GM12892 (cell line): ENCODE results near the gene SLC52A3.
"Not testable (repeated sequence)": the region's sequence is repeated elsewhere in the genome, so short reads cannot be mapped to it uniquely, and the experiment has no call there.

Experiments used
- DNase-seq: peaks from one replicate; pipeline ENCODE4 v3.0.0; 2011; ENCODE audit not compliant: insufficient read length
- FAIRE-seq: peaks from 2 replicates; lab custom pipeline; 2011; peaks lifted over from hg19 to GRCh38; lab: Jason Lieb, UNC
- POLR2A ChIP-seq: IDR thresholded peaks from 2 replicates; pipeline ENCODE4 v1.6.1; 2011; ENCODE audit warnings: low read depth, low read length, control low read depth
- POLR2AphosphoS5 ChIP-seq: IDR thresholded peaks from 2 replicates; pipeline ENCODE4 v1.6.1; 2011; ENCODE audit warnings: low read depth, low read length, control low read depth
- TAF1 ChIP-seq: IDR thresholded peaks from 2 replicates; pipeline ENCODE4 v1.6.1; 2011; ENCODE audit warnings: low read depth, mild to moderate bottlenecking, control low read depth, low read length, borderline replicate concordance

Gene SLC52A3

GRCh38 chr20:733861-734260 lies 34.4 kb downstream of the SLC52A3 start:
- FAIRE-seq (no peak), DNase-seq (no peak)
- TF ChIP-seq TAF1 (no peak), POLR2A (no peak), POLR2AphosphoS5 (no peak)

GRCh38 chr20:732727-733126 lies 35.6 kb downstream of the SLC52A3 start:
- DNase-seq, result no peak
- TF ChIP-seq TAF1 (no peak), POLR2AphosphoS5 (no peak), POLR2A (no peak)
- no peak for FAIRE-seq

GRCh38 chr20:731891-732560 lies 36.3 kb downstream of the SLC52A3 start:
- DNase-seq (no peak), FAIRE-seq (no peak)
- TF ChIP-seq POLR2AphosphoS5 (no peak), POLR2A (no peak), TAF1 (no peak)

GRCh38 chr20:730005-730404 lies 38.3 kb downstream of the SLC52A3 start:
- DNase-seq (no peak), FAIRE-seq (no peak)
- TF ChIP-seq POLR2AphosphoS5 (no peak), TAF1 (no peak), POLR2A (no peak)

GRCh38 chr20:728256-728944 lies 39.9 kb downstream of the SLC52A3 start:
- FAIRE-seq (no peak), DNase-seq (peak; percentile 41)
- no peak for TF ChIP-seq TAF1
- TF ChIP-seq POLR2AphosphoS5, result no peak
- TF ChIP-seq POLR2A, result no peak

- no peak for FAIRE-seq
- no peak for DNase-seq
- TF ChIP-seq TAF1, result no peak
- TF ChIP-seq POLR2AphosphoS5, result no peak
- TF ChIP-seq POLR2A, result no peak
These were observed 42.1 kb downstream of the SLC52A3 start for GRCh38 chr20:726160-726559.

- DNase-seq, result no peak
- no peak for FAIRE-seq
- TF ChIP-seq POLR2A (no peak), POLR2AphosphoS5 (no peak), TAF1 (no peak)
These were observed 42.8 kb downstream of the SLC52A3 start for GRCh38 chr20:725491-725890.

GRCh38 chr20:724797-725196 lies 43.5 kb downstream of the SLC52A3 start:
- FAIRE-seq, DNase-seq: not testable (repeated sequence)

- DNase-seq (no peak), FAIRE-seq (no peak)
- TF ChIP-seq POLR2A (no peak), POLR2AphosphoS5 (no peak), TAF1 (no peak)
These were observed 44.5 kb downstream of the SLC52A3 start for GRCh38 chr20:723756-724155.

- TF ChIP-seq TAF1, result no peak
- TF ChIP-seq POLR2A, result no peak
- TF ChIP-seq POLR2AphosphoS5, result no peak
- DNase-seq (no peak), FAIRE-seq (no peak)
These were observed 45.3 kb downstream of the SLC52A3 start for GRCh38 chr20:722822-723644.

- DNase-seq (no peak), FAIRE-seq (no peak)
- TF ChIP-seq POLR2A (no peak), POLR2AphosphoS5 (no peak), TAF1 (no peak)
These were observed 46.4 kb downstream of the SLC52A3 start for GRCh38 chr20:721876-722275.

- TF ChIP-seq TAF1 (no peak), POLR2AphosphoS5 (no peak), POLR2A (no peak)
- no peak for DNase-seq
- no peak for FAIRE-seq
These were observed 48.5 kb downstream of the SLC52A3 start for GRCh38 chr20:719816-720215.

GRCh38 chr20:719068-719467 lies 49.2 kb downstream of the SLC52A3 start:
- FAIRE-seq (no peak), DNase-seq (no peak)
- TF ChIP-seq POLR2AphosphoS5, result no peak
- TF ChIP-seq TAF1, result no peak

- no peak for DNase-seq
- FAIRE-seq, result no peak
- no peak for TF ChIP-seq POLR2A
- no peak for TF ChIP-seq TAF1
- no peak for TF ChIP-seq POLR2AphosphoS5
These were observed 50.5 kb downstream of the SLC52A3 start for GRCh38 chr20:717832-718231.
